Stimulated activated CD4-positive, alpha-beta T cell treated with anti-CD3 and anti-CD28 coated beads, Interleukin-15, amount 100 ng/mL, for 1 hour (primary cell): ENCODE measurements around the gene MCRIP2.
"Not testable (repeated sequence)": the region's sequence is repeated elsewhere in the genome, so short reads cannot be mapped to it uniquely, and the experiment has no call there.

ENCODE experiments used
- DNase-seq, 2 donors: peaks; one replicate each; pipeline ENCODE4 v3.0.0-alpha.2; 2020; ENCODE audit warnings: low read depth in 1 of 2, low spot score in 1 of 2

MCRIP2 gene

GRCh38 chr16:641326-642188, at the start of gene MCRIP2:
Gene MCRIP2, plus strand, starts transcription at chr16:641828. Its CDS starts 164 bp downstream, at chr16:641992.
- DNase-seq = peak; percentile 29 to 62

- DNase-seq = no peak
These were observed 49.6 kb upstream of the MCRIP2 start for GRCh38 chr16:591892-592517.

- no peak for DNase-seq
These were observed 48.9 kb upstream of the MCRIP2 start for GRCh38 chr16:592518-593306.

- DNase-seq = no peak
These were observed 48.2 kb upstream of the MCRIP2 start for GRCh38 chr16:593406-593805.

- no peak for DNase-seq
These were observed 47.8 kb upstream of the MCRIP2 start for GRCh38 chr16:593807-594206.

GRCh38 chr16:595094-595528, 46.5 kb upstream of the MCRIP2 start:
- DNase-seq = no peak

- no peak for DNase-seq
These were observed 45.5 kb upstream of the MCRIP2 start for GRCh38 chr16:595942-596735.

- no peak for DNase-seq
These were observed 44.9 kb upstream of the MCRIP2 start for GRCh38 chr16:596736-597060.

GRCh38 chr16:597655-598054, 44.0 kb upstream of the MCRIP2 start:
- DNase-seq = not testable (repeated sequence)

- DNase-seq = no peak
These were observed 42.5 kb upstream of the MCRIP2 start for GRCh38 chr16:598823-599739.

GRCh38 chr16:600781-601180, 40.8 kb upstream of the MCRIP2 start:
- DNase-seq = no peak

GRCh38 chr16:603933-604332, 37.7 kb upstream of the MCRIP2 start:
- DNase-seq = no peak

- no peak for DNase-seq
These were observed 34.8 kb upstream of the MCRIP2 start for GRCh38 chr16:606656-607307.

GRCh38 chr16:608019-608418, 33.6 kb upstream of the MCRIP2 start:
- no peak for DNase-seq

GRCh38 chr16:609316-609715, 32.3 kb upstream of the MCRIP2 start:
- DNase-seq = no peak

GRCh38 chr16:609984-610383, 31.6 kb upstream of the MCRIP2 start:
- no peak for DNase-seq

GRCh38 chr16:610513-611381, 30.9 kb upstream of the MCRIP2 start:
- peak; percentile 31 to 36 for DNase-seq

- DNase-seq = no peak
These were observed 26.5 kb upstream of the MCRIP2 start for GRCh38 chr16:615122-615521.
